ENCODE measurements around the gene OPRM1.

The OPRM1 gene

GRCh38 chr6:154080461-154081189, 41.6 kb downstream of the OPRM1 start:
- in situ Hi-C loops (cut with HindIII; ENCODE audit: low sequenced_read_pairs), result no loop called here

GRCh38 chr6:154086510-154086909, 47.5 kb downstream of the OPRM1 start:
- in situ Hi-C loops (cut with HindIII; ENCODE audit: low sequenced_read_pairs), result no loop called here

GRCh38 chr6:154092326-154092962, 53.4 kb downstream of the OPRM1 start:
- in situ Hi-C loops (cut with HindIII; ENCODE audit: low sequenced_read_pairs), result no loop called here

- in situ Hi-C loops (cut with HindIII; ENCODE audit: low sequenced_read_pairs), result no loop called here
Observed at GRCh38 chr6:154093231-154094044, 54.4 kb downstream of the OPRM1 start.

GRCh38 chr6:154095571-154095970, 56.5 kb downstream of the OPRM1 start:
- in situ Hi-C loops (cut with HindIII; ENCODE audit: low sequenced_read_pairs), result no loop called here

- in situ Hi-C loops (cut with HindIII; ENCODE audit: low sequenced_read_pairs), result no loop called here
Observed at GRCh38 chr6:154096316-154096715, 57.3 kb downstream of the OPRM1 start.

- in situ Hi-C loops (cut with HindIII; ENCODE audit: low sequenced_read_pairs), result no loop called here
Observed at GRCh38 chr6:154096834-154097233, 57.8 kb downstream of the OPRM1 start.

GRCh38 chr6:154099211-154099610, 60.2 kb downstream of the OPRM1 start:
- in situ Hi-C loops (cut with HindIII; ENCODE audit: low sequenced_read_pairs), result no loop called here

- in situ Hi-C loops (cut with HindIII; ENCODE audit: low sequenced_read_pairs), result no loop called here
Observed at GRCh38 chr6:154106251-154106650, 67.2 kb downstream of the OPRM1 start.

GRCh38 chr6:154111025-154111424, 72.0 kb downstream of the OPRM1 start:
- in situ Hi-C loops (cut with HindIII; ENCODE audit: low sequenced_read_pairs), result no loop called here

- in situ Hi-C loops (cut with HindIII; ENCODE audit: low sequenced_read_pairs), result no loop called here
Observed at GRCh38 chr6:154112181-154112809, 73.3 kb downstream of the OPRM1 start.

- in situ Hi-C loops (cut with HindIII; ENCODE audit: low sequenced_read_pairs), result no loop called here
Observed at GRCh38 chr6:154113392-154113791, 74.4 kb downstream of the OPRM1 start.

- in situ Hi-C loops (cut with HindIII; ENCODE audit: low sequenced_read_pairs), result no loop called here
Observed at GRCh38 chr6:154117485-154117884, 78.4 kb downstream of the OPRM1 start.

GRCh38 chr6:154122195-154122925, 83.3 kb downstream of the OPRM1 start:
- in situ Hi-C loops (cut with HindIII; ENCODE audit: low sequenced_read_pairs), result no loop called here

- in situ Hi-C loops (cut with HindIII; ENCODE audit: low sequenced_read_pairs), result no loop called here
Observed at GRCh38 chr6:154123155-154123956, 84.3 kb downstream of the OPRM1 start.

GRCh38 chr6:154125421-154125820, 86.4 kb downstream of the OPRM1 start:
- in situ Hi-C loops (cut with HindIII; ENCODE audit: low sequenced_read_pairs), result no loop called here

GRCh38 chr6:154127657-154128056, 88.6 kb downstream of the OPRM1 start:
- in situ Hi-C loops (cut with HindIII; ENCODE audit: low sequenced_read_pairs), result no loop called here

GRCh38 chr6:154134471-154135147, 95.6 kb downstream of the OPRM1 start:
- in situ Hi-C loops (cut with HindIII; ENCODE audit: low sequenced_read_pairs), result no loop called here

- in situ Hi-C loops (cut with HindIII; ENCODE audit: low sequenced_read_pairs), result no loop called here
Observed at GRCh38 chr6:154138793-154139192, 99.8 kb downstream of the OPRM1 start.

Data from endothelial cell of hepatic sinusoid (primary cell).